ENCODE results near the gene GAB1.

The GAB1 gene

GRCh38 chr4:143357161-143357845, 20.6 kb downstream of the GAB1 start:
- DNase-seq (ENCODE audit: low read depth) = no peak
- no peak for TF ChIP-seq CTCF (conservative IDR thresholded peaks at IDR 0.05; ENCODE audit: low read depth, low read length)

DNA sequence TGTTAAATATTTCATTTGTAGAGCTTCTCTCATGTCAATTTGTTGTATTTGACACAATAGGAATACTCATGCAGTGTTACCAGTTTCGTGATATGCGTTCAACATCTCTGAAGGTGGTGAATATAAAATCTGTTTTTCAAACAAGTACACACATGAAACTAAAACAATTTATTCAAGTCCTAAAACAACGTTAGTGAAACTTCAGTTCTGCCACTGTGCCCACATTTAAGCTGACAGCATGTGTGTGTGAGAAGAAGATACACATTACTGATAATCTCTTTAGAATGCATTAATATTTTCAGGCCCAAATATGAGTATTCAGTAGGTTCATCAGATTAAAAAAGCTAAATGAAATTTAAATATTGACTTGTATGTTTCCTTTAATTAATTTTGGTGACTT, 21.7 kb downstream of the GAB1 start:
- H3K4me3 ChIP-seq (ENCODE audit: low read depth, low read length) = no peak overlapping the region

More at GRCh38 chr4:143357161-143357845, 20.6 kb downstream of the GAB1 start:
- no peak overlapping the region for H3K4me3 ChIP-seq (ENCODE audit: low read depth, low read length)

GRCh38 chr4:143358923-143359643, 22.4 kb downstream of the GAB1 start:
- DNase-seq (ENCODE audit: low read depth) = peak; percentile 93
- TF ChIP-seq CTCF (conservative IDR thresholded peaks at IDR 0.05; ENCODE audit: low read depth, low read length) = no peak
- no peak overlapping the region for H3K4me3 ChIP-seq (ENCODE audit: low read depth, low read length)

More for the DNA sequence above, 21.7 kb downstream of the GAB1 start:
- no peak for TF ChIP-seq CTCF (conservative IDR thresholded peaks at IDR 0.05; ENCODE audit: low read depth, low read length)
- DNase-seq (ENCODE audit: low read depth) = no peak

- H3K4me3 ChIP-seq (ENCODE audit: low read depth, low read length) = no peak overlapping the region
- TF ChIP-seq CTCF (conservative IDR thresholded peaks at IDR 0.05; ENCODE audit: low read depth, low read length) = no peak
Observed at GRCh38 chr4:143359644-143360193, 23.0 kb downstream of the GAB1 start.

GRCh38 chr4:143360838-143361625, 24.4 kb downstream of the GAB1 start:
- no peak for TF ChIP-seq CTCF (conservative IDR thresholded peaks at IDR 0.05; ENCODE audit: low read depth, low read length)
- H3K4me3 ChIP-seq (ENCODE audit: low read depth, low read length) = no peak overlapping the region

More at GRCh38 chr4:143359644-143360193, 23.0 kb downstream of the GAB1 start:
- DNase-seq (ENCODE audit: low read depth) = no peak

DNA sequence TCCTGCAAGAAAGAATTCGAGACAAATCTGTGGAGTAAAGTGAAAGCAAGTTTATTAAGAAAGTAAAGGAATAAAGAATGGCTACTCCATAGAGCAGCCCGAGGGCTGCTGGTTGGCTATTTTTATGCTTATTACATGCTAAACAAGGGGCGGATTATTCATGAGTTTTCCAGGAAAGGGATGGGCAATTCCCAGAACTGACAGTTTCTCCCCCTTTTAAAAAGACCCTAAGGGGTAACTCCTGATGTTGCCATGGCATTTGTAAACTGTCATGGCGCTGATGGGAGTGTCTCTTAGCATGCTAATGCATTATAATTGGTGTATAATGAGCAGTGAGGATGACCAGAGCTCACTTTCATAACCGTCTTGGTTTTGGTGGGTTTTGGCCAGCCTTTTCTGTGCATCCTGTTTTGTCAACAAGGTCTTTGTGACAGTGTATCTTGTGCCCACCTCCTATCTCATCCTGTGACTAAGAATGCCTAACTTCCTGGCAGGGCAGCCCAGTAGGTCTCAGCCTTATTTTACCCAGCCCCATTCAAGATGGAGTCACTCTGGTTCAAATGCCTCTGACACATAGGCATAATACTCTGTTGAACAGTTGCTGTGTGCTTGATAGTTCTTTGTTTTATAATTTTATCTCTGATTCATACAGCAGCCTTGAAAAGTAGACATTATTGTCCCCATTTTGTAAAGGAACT, 25.8 kb downstream of the GAB1 start:
- no peak for DNase-seq (ENCODE audit: low read depth)
- TF ChIP-seq CTCF (conservative IDR thresholded peaks at IDR 0.05; ENCODE audit: low read depth, low read length) = no peak
- no peak overlapping the region for H3K4me3 ChIP-seq (ENCODE audit: low read depth, low read length)

More at GRCh38 chr4:143360838-143361625, 24.4 kb downstream of the GAB1 start:
- no peak for DNase-seq (ENCODE audit: low read depth)

Data from choroid plexus epithelial cell (primary cell).